Brain microvascular endothelial cell (primary cell): Measurements from ENCODE around the gene PMS1.
"Not testable (repeated sequence)": the region's sequence is repeated elsewhere in the genome, so short reads cannot be mapped to it uniquely, and the experiment has no call there.

Experiments used
- DNase-seq: peaks from one replicate; pipeline ENCODE4 v3.0.0-alpha.2; 2020
- H3K27ac ChIP-seq: fragments of 250-450 bp; sonication (Bioruptor Pico); 2 replicates; pipeline ENCODE4 v1.5.1; 2020; ENCODE audit warnings: mild to moderate bottlenecking, moderate library complexity
- H3K27me3 ChIP-seq: fragments of 250-450 bp; sonication (Bioruptor Pico); replicated peaks from 2 replicates; pipeline ENCODE4 v1.5.1; 2020; ENCODE audit warnings: mild to moderate bottlenecking
- H3K36me3 ChIP-seq: fragments of 250-450 bp; sonication (Bioruptor Pico); replicated peaks from 2 replicates; pipeline ENCODE4 v1.5.1; 2020; ENCODE audit warnings: mild to moderate bottlenecking
- H3K4me3 ChIP-seq: 2 replicates; pipeline ENCODE4 v1.5.1; 2011; ENCODE audit warnings: low read depth, mild to moderate bottlenecking, control low read depth, low read length, moderate library complexity
- in situ Hi-C: cut with HindIII; loops from 2 replicates; pipeline ENCODE4 v1.10.0; 2017; ENCODE audit warnings: low sequenced_read_pairs, low pct_ligation_motif_present
- TF ChIP-seq, protein P1 (sequence below): IDR thresholded peaks from 2 replicates; pipeline ENCODE4 v1.5.1; 2011; ENCODE audit warnings: low read depth, mild to moderate bottlenecking, moderate library complexity, low read length, control low read depth, inconsistent platforms; ENCODE audit errors: missing control alignments

PMS1 gene

DNA sequence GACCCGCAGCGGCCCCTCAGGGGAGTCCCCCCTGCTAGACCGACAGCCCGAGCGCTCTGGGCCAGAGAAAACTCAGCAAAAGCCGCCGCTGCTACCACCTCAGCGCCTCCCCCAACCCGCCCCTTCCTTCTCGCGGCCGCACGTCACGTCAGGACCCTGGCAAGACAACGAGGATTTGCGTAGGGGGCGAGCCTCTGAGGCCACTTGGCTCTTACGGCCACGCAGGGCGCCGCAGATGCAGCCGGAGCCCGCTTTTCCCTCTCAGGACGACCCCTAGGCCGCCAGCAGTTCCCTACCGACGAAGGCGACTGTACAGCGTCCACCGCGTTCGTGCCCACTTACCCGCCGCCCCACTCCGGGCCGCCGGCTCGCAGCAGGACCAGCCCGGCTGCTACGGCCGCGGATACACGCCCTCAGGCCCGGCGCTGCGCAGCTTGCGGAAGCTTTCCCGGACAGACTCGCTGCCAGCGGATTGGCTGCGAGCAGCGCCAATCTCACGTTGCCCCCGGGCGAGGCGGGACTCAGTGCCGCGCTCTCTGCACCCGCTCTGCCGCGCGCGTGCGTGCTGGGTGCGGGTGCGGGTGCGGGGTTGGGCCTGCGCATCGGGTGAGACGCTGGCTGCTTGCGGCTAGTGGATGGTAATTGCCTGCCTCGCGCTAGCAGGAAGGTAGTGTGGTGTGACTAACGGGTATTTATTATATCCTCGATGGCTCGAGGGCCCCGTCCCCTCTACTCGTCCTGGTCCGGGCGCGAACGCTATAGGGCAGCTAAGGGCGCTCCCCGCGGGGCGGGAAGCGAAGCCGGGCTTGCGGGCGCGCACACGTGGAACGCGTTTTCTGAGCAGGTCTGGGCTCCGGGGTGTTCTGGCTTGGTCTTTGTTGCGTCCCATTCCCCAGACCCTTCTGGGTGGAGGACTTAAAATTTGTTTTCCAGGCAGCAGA lies at the start of gene PMS1, which contains the start of gene ORMDL1:
Gene PMS1 (plus strand): TSS at position 524 of the 941 bp plus-strand sequence. CDS start 7,360 bp downstream, outside the sequence.
Gene ORMDL1 (minus strand): TSS at position 413 of the 941 bp plus-strand sequence. CDS start 1,744 bp downstream, outside the sequence.
- peak; percentile 91 for DNase-seq
- in situ Hi-C loops: no loop called here
- TF ChIP-seq, protein P1, sequence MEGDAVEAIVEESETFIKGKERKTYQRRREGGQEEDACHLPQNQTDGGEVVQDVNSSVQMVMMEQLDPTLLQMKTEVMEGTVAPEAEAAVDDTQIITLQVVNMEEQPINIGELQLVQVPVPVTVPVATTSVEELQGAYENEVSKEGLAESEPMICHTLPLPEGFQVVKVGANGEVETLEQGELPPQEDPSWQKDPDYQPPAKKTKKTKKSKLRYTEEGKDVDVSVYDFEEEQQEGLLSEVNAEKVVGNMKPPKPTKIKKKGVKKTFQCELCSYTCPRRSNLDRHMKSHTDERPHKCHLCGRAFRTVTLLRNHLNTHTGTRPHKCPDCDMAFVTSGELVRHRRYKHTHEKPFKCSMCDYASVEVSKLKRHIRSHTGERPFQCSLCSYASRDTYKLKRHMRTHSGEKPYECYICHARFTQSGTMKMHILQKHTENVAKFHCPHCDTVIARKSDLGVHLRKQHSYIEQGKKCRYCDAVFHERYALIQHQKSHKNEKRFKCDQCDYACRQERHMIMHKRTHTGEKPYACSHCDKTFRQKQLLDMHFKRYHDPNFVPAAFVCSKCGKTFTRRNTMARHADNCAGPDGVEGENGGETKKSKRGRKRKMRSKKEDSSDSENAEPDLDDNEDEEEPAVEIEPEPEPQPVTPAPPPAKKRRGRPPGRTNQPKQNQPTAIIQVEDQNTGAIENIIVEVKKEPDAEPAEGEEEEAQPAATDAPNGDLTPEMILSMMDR: no peak
- peak within 1 kb of the TSS; percentile 89 for H3K27ac ChIP-seq
- peaks cover 11% of the 10 kb centered on the region for H3K36me3 ChIP-seq
- H3K27me3 ChIP-seq: no peaks in the 10 kb centered on the region
- H3K4me3 ChIP-seq: peak within 1 kb of the TSS; percentile 91

DNA sequence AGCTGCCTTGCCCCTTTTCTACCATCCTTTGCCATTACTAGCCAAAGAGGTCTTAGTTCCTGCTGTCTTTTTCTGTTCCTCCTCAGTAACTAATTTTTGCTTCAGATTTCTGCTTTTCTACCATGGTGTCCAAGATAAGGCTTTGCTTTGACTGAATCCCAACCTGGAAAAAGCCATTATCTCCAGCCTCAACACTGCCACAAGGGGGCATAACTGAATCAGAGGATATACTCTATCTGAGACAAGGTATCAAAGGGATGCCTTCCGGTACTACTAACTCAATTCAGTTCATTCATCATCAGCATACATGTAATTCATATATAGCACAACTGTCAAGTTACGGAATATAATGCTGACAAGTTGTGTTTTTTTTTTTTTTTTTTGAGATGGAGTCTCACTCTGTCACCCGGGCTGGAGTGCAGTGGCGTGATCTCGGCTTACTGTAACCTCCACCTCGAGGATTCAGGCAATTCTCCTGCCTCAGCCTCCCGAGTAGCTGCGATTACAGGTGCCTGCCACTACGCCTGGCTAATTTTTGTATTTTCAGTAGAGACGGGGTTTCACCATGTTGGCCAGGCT lies 33.1 kb upstream of the PMS1 start:
- Histone ChIP-seq H3K27me3 (no peaks in the 10 kb centered on the region), H3K4me3 (no peak overlapping the region), H3K36me3 (peaks cover 2% of the 10 kb centered on the region), H3K27ac (no peak overlapping the region)
- DNase-seq: peak; percentile 47
- TF ChIP-seq, protein P1: peak; percentile 79
- in situ Hi-C loops: no loop called here

DNA sequence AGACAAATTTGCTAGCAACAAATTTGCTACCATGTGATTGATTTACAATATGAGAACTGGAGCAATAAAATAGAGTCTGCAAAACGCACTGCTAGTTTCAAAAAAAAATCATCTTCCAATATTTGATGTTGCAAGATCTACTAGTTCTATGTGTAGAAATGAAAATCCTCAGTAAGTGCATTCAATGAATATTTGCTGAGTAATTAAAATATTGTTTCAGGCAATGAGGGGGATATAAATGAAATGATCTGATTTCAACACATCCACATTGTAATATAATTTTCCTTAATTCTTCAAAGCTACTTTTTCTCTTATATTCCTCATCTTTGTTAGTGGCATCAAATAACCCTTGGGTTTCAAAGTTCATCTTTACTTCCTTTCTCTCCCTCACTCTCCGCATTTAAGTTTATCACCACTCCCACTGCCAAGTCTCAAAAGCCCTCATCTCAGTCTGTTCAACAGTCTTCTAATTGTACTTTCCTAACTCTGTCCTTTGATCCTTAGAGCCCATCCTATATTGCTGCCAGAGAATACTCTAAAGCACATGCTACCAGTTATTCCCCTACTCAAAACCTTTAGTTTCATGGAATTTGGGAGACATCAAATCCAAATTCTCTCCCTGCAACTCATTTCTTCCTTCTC lies 27.8 kb upstream of the PMS1 start:
- no peak for DNase-seq
- H3K36me3 ChIP-seq: no peaks in the 10 kb centered on the region
- in situ Hi-C loops: no loop called here
- no peak overlapping the region for H3K4me3 ChIP-seq
- TF ChIP-seq, protein P1: no peak
- no peak overlapping the region for H3K27ac ChIP-seq
- H3K27me3 ChIP-seq: no peaks in the 10 kb centered on the region

DNA sequence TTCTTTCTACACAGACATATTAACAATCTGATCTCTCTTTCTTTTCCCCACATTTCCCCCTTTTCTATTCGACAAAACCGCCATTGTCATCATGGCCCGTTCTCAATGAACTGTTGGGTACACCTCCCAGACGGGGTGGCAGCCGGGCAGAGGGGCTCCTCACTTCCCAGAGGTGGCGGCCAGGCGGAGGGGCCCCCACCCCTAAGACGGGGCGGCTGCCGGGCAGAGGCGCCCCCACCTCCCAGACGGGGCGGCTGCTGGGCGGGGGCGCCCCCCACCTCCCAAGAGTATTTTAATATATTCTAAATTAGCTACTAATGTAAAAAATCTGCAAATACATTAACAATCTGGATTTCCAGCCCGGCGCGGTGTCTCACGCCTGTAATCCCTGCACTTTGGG lies 24.1 kb upstream of the PMS1 start:
- H3K27me3 ChIP-seq, in situ Hi-C loops, DNase-seq, H3K27ac ChIP-seq, H3K36me3 ChIP-seq, H3K4me3 ChIP-seq: not testable (repeated sequence)

DNA sequence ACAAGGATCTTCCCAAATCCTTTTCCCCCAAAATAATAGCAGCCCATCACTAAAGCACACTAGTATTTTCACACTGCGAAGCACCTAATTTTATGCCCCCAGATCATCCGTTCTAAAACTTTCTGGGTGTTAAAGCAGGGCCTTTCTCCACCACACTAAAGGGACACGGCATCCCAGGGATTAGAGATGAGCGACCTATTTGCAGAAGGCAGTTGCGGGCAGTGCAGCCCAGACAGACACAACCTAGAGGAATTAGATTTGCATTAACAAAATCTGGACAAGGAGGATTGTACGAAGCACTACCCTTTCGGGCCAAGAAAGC lies 22.1 kb upstream of the PMS1 start:
- Histone ChIP-seq H3K36me3 (peaks cover 5% of the 10 kb centered on the region), H3K27me3 (no peaks in the 10 kb centered on the region), H3K4me3 (peak overlapping the region; percentile 99), H3K27ac (peak overlapping the region; percentile 76)
- TF ChIP-seq, protein P1: no peak
- DNase-seq: no peak
- in situ Hi-C loops: no loop called here

DNA sequence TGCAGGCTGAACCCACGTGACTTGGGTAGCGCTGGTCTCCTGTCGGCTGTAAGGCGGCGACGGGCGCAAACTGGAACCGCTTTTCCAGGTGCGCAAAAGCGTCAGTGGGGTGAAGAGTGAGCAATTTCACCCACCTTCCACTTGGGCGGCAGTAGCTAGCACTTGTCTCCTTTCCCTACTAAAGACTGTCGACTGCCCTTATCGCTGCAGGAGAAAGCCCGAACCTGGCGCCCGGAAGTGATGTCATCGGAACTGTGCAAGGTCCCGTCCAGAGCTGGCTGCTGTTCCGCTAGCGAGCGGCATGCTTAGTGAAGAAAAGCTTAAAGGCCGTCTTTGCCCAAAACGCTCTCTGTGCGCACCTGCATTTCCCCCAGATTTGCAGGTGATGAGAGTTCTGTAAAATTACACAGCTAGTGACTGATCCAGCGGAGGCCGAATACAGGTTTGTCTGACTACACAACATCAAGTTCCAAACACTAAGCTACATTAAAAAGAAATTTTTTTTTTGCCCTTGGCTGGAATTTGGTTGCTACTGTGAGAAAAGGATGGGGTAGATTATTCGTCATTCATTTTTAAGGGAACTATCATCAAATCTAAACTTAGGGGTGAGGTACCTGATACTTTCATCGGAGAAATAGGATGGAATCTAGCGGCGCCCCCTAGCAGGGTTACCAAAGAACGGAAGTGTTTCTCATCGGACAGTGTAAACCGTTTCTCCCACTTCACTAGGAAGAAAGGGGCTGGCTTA lies 21.5 kb upstream of the PMS1 start, which contains the start of gene OSGEPL1:
Gene OSGEPL1 (minus strand): TSS at position 242 of the 748 bp plus-strand sequence. CDS start 1,152 bp downstream, outside the sequence.
- Histone ChIP-seq H3K4me3 (peak within 1 kb of the TSS; percentile 99), H3K36me3 (peaks cover 5% of the 10 kb centered on the region), H3K27me3 (no peaks in the 10 kb centered on the region), H3K27ac (peak within 1 kb of the TSS; percentile 76)
- in situ Hi-C loops: no loop called here
- peak; percentile 91 for DNase-seq
- TF ChIP-seq, protein P1: peak; percentile 76
